HG02970 (cell line): Measurements from ENCODE around the gene MAP3K21.
A peak's percentile ranks its signal among the peaks of the same experiment; 100 is the strongest.

Experiments
- ATAC-seq: cut with Tn5 transposase; IDR thresholded peaks from one replicate; pipeline ENCODE4 v1.9.1; 2021; ENCODE audit warnings: mild to moderate bottlenecking, moderate library complexity, moderate number of reproducible peaks; ENCODE audit not compliant: unreplicated experiment, low FRiP score

The MAP3K21 gene

DNA sequence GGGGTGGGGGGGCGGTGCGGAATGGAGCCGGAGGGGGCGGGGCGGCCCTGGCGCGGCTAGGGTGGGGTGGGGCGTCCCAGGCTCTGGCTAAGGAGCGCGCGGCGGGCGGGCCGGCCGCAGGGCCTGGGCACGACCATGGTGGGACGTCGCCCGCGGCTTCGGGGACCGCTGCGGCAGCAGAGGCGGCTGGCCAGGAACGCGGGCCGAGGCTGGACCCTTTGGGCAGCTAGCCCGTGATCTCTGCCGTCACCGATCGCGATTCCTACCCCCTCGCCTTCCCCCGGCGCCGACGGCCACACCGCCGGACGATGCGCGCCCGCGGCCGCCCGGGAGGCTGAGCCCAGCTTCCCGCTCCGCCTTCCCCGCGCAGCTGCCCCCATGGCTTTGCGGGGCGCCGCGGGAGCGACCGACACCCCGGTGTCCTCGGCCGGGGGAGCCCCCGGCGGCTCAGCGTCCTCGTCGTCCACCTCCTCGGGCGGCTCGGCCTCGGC lies at the start of gene MAP3K21:
TSS of gene MAP3K21 (plus strand) at position 74 of the 491 bp plus-strand sequence. CDS start at position 379, 305 bp downstream.
- peak; percentile 52 for ATAC-seq

DNA sequence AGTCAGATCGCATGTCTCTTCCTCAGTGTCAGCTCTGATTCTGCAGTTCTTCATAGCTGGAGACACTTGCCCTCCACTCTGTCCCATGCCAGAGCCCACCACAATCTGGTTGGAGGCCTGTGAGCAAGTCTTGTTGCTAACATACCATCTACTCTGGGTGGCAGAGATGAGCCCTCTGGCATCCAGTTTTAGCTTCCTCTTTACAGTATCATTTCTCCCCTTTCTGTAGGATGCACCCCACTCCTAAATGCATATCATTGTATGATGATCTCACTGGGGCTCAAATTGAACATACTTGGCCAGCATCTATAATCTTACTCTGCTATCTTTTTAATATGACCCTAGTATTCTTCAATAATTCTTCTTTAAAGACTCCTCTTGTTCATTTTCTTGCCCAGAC lies 48.9 kb upstream of the MAP3K21 start:
- ATAC-seq, result no peak

DNA sequence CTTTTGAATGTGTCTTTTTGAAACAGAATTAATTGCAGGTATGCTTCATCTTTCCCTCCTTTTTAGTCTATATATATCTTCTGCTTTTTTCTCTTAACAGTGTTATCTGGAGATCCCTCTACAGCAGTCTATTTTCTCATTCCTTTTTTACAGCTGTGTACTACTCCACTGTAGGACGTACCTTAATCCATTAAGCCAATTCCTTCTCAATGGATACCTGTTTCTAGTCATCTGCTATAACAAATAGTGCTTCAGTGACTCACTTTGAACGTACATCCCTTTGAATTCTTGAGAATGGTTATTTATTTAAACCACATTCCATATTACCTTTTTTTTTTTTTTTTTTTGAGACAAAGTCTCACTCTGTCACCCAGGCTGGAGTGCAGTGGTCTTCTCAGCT lies 47.6 kb upstream of the MAP3K21 start:
- ATAC-seq, result no peak

DNA sequence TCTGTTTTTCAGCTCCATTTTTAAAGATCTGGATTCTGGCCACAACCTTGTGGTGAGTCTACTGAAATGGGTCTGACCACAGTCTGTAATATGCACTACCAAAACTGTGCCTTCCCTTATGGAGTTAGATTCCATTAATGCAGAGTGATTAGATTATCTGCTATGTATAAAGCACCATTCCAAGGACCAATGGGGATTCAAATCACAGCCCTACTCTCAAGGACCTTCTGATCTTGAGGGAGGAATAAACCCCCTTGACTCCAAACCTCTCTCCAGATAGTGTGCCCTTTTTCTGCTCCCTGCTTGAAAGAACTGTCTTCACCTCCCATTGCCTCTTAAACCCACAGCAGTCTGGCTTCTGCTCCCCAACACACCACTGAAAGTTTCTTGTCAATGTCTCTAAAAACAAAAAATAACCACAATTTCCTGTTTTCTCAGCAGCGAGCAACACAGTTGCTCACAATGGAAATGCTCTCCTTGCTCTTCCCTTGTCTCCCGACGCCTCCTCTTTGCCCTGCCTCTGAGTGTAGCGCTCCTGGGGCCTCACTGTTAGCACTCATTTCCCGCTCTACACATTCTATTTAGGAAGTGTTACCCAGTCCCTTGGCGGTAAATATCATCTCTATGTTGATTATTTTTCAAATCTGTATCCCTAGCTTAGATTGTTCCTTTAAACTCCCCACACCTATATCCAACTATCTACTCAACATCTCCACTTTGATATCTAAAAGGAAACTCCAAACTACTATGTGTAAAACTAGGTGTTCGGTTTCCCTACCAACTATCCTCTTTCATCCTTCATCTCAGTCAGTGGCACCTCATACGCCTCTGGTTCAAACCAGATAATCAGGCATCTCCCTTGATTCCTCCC lies 45.6 kb upstream of the MAP3K21 start:
- ATAC-seq, result no peak

DNA sequence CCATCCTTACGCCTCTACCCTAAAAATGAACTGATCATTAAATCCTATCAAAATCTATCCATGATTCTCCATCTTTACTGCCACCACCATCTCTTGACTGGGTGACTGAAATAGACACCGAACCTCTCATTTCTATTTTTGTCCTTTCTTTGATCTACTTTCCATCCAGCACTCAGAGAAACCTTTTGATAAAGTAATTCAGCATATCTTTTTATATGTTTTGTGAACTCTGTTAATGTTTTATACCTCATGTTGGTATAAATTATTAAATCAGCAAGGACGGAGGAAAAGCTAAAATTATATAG lies 45.0 kb upstream of the MAP3K21 start:
- ATAC-seq, result no peak

DNA sequence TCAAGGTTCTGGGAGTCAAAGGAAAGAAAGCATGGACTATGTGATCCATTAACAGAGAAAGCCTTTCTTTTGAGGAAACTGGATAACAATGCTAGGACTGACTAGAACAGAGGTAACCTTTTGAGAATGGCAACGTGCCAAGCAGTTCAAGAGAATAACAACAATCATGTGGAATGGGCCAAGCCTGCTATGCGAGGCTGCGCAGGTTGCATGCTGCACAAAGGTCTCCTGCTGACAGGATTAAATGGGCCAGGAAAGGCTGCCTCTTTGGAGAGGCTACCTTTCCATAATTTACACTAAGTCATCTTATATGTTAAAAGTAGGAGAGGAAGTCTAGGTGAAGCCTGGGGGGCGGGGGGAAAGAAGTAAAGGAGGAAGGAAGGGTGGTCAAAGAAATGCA lies 37.8 kb upstream of the MAP3K21 start:
- ATAC-seq, result no peak

DNA sequence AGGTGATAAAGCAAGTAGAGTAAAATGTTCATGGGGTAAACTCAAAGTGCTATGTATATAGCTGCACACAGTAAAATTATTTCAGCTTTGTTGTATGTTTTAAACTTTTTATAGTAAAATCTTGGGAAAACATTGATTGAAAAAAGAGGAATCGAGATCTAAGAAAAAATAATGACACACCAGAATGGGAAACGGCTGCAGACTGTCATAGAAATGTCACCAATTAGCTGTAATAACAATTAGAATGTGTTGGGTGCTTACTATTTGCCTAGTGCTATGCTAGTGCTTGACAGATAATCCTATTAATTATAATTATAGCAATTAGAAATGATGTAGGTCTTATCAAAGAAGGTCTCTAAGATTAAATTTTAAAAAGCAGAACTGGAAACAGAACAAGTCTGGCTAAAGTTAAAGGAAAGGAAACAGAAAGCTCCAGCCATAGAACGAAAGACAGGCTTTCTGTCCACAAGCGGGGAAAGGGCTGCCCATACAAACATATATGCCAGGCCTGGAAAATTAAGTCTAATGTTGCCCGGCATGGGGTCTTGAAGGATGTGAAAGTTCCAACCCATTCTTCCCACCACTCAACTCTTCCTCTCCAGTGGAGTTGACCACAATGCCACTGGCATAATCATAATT lies 37.0 kb upstream of the MAP3K21 start:
- no peak for ATAC-seq

DNA sequence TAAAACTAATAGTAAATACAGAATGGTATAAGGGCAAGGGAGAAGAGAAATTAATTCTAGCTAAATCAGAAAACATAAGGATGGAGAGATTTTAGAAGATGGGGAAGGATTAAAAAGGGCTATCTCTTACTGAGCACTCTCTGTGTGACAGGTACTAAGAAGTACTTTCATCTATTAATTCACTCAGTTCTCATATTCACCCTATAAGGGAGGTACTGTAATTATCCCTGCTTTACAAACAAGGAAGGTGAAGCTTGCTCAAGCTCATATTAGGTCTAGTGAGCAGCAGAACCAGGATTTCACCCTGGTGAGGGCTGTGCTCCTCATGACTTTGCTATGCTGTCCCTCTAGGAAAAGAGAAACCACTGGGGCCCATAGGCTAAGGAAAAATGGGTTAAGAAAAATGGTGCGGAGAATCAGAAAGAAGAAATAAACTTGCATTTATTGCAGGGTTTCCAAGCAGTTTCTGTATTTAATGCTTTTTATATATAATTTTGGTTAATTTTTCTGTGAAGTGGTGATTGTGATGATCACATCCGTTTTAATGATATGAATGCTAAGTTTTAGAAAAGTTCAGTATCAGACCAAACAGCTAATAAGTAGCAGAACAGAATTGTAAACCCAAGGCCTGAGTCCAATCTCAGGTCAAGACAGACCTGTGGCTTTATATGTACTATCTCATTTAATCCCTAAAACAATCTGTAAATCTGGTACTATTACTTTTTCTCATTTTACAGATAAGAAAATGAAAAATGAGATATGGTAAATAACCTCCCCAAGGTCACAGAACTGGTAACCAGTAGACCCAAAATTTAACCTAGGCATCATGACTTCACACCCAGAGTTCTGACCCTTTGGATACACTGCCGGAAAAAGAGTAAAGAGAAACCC lies 33.7 kb upstream of the MAP3K21 start:
- no peak for ATAC-seq

DNA sequence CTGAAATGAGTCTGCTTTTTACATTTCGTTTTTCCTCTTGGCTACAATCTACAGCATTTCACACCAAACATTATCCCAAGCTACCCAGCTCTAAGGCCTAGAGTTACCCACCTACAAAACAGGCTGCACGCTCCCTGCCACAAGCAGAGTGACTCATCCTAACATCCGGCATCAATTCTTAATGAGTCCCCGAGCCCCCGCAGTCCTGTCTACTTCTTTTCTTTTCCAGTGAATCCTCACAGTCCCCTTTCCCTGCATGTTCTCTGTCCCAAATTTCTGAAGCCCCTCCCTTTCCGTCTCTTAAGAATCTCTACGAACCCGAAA lies 32.6 kb upstream of the MAP3K21 start:
- ATAC-seq, result no peak

DNA sequence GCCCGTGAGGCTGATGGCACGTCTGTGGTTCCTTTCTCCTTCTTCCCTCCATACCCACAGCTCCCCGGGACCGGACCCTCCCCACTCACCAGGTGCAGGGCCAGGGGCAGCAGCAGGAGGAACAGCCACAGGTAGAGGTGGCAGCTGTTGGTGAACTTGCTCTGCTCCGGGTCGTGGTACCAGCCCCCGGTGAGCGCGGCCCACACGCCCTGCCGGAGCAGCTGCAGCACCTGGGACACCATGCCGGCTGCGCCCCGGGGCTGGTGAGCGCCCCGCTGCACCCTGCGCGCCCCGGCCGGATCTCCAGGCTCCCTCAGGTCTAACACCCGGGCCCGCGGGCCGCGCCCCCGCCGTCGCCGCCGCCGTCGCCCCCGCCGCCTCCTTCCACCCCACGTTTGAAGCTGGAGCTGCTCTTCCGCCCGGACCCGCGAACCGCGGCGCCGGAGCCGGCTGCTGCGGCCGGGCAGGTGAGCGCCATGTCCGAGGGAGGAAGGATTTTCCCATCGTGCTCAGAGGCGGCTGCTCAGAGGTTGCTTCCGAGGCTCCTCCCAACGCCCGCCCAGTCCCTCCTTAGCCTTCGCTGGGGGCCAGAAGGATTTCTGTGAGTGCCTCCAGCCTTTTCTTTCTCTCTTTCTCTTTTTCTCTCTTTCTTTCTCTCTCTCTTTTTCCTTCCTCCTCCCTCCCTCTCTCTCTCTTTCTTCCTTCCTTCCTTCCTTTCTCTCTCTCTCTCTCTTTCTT lies 32.1 kb upstream of the MAP3K21 start, which contains the start of gene PCNX2:
TSS of gene PCNX2 (minus strand) at position 489 of the 738 bp plus-strand sequence. CDS start at position 242, 247 bp downstream.
- peak; percentile 86 for ATAC-seq

DNA sequence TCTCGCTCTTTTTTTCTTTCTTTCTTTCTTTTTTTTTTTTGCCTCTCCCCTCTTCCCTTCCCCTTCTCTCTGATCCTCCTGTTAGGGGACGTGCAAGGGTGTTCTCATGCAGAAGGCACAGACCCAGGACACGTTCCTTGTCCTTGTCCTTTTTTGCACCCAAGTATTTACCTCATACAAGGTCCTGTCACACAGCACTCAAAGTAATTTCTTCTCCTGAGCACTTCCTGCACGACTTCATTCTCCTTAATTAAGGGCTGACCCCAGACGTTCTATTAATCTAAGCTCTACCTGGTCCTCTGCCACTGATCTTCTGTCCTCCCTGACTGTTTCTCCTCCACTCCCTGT lies 31.6 kb upstream of the MAP3K21 start:
- ATAC-seq, result no peak

DNA sequence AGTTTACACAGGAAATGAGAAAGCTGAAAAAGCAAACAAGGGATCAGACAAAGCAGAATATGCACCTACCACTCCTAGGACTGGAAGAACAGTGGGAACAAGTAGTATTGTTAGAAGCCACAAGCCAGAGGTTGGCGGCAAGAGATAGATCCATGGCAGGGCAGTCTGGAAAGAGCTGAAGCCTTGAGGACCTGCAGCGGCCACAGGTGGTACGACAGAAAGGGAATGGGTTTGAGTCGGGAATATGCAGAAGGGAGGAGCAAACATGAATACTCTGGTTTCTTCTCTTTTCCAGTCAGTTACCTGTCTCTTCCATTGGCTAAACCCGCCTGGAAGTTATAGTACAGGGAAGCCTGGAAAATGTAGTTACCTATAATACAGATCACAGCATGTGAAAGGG lies 28.1 kb upstream of the MAP3K21 start:
- ATAC-seq, result no peak

DNA sequence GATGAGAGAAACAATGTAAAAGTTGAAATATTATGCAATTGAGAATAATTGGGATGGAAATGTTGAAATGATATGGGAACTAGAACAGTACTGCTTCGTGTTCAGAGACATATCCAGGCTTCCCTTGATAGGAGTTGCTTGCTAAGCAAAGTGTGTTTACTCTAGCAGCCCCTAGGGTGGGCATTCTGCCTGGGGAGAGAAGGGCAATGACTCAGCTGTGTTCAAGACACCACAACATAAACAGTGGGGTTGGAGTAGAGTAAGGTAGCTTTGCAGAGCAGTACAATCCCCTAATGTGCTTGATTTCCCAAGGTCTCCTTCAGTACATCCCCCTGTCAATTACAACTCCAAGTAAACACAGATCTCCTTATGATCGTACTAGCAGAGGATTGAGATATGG lies 27.2 kb upstream of the MAP3K21 start:
- no peak for ATAC-seq

DNA sequence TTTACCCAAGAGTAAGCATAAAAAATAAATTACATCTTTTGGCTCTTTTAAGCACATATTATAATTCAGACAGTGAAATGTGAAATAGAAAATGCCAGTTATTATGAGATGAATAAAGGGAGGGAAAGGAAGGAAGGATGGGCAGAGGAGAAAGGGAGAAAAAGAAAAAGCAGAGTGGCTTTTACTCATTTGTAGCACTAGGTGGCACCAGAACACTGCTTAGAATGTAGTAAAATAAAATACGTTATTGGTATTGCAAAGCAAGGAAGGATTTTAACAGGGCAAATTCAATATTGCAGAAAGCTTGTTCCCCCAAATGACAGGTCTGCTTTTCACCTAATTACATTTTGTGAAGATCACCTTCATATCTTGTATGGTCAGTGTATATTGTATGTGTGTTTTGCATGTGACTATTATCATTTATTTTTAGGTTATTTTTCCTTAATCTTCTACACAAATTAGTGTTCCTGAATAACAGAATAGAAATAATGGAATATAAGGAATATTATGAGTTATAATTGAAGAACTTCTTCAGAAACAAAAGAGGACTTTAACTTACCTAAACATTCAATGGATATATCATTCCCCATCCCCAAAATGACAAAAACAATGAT lies 22.9 kb upstream of the MAP3K21 start:
- ATAC-seq, result no peak

DNA sequence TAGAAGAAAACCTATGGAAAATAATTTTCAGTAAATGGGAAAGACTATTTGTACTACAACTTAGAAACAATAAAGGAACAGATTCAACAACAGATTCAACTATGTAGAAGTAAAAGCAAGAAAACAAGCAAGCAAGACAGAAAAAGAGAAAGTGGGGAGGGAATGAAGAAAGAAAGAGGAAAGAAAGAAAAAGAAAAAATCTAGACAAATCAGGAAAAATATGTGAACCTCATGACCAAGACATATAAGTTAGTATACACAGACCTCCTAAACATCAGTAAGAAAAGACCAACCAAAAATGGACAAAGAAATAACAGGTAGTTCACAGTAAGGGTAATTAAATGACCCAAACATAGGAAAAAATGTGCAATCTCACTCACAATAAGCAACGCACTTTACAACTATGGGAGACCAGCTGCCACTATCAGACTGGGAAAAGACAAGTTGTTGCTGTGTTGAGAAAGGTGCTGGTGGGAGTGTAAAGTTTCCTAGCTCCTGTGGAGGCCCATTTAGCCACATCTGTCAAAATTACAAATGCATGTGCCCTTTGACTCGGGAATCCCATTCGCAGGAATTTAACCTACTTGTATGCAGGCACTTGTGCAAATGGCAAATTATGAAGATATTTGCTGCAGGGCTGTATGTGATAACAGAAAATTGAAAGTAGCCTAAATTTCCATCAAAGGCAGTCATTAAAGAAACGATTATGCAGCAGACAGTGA lies 13.9 kb upstream of the MAP3K21 start:
- no peak for ATAC-seq

DNA sequence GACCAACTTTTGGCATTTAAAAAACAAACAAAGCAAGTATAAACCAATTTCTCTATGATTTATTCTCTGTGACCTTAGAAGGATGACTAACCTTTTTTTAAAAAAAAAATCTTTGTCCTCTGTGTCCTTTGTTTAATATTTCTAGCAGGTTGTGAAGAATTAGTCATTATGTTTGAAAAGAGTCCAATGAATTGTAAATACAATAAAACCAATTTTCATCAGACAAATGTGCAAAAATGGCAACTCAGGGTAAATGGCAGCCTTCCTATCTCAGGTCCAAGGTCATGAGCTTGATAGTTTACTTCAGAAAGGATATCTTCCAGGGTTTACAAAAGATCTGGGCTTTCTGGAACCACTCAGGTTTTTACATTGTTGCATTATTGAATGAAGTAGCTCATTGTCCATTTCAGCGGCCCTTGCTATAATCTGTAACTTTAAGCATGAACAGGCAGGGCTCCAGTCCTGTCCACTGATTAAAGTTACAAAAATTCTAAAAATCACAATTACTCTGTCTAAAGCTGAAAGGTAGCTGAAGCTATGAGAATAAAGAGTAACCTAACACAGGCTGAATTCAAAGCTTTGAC lies 11.7 kb upstream of the MAP3K21 start:
- ATAC-seq, result no peak

DNA sequence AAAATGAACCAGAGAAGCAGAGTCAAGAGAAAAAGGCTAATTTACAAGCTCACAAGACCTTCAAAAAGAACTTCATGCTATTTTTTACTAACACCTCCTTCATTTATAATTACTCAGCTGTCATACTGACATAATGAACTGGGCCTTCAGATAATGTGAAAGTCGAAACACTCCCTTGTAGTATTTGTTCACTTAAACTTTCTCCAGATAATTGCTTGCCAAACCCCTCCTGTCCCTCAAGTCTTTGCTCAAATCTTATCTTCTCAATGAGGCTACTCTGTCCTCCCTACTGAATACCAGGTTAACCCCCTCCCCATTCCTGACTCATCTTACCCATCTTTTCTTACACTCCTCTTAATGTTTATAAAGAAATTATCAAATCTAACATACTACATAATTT lies 11.1 kb upstream of the MAP3K21 start:
- no peak for ATAC-seq

DNA sequence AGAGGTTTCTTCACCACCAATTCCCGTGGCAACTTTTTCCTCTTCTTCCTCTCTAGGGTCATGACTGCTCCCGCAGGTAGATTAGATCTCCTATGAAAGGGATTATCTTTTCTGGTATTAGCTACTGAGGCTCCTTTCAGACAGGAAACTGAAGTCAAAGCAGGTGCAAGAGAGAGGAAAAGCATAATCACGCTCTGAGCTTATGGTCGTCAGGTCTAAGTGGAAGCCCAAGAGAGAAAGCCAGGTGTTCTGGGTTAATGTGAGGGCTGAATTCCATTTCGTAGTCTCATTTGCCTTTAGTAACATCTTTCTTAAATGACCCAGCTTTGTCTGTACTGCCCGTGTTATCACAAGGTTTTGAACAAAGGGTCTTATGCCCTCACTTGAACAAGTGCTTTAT lies 8.3 kb upstream of the MAP3K21 start:
- ATAC-seq, result no peak

DNA sequence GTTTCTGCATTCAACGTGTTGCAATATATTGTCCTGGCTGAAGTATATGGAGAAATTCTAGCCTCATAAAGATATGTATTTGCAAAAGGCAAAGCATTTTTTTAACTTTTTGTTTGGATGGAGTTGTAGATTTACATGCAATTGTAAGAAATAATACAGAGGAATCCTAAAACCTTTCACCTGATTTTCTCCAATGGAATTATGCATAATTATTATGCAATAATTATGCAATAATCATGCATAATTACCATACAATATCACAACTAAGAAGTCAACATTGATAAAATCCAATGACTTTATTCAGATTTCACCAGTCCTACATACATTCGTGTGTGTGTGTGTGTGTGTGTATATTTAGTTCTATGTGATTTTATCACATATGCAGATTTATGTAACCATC lies 7.5 kb upstream of the MAP3K21 start:
- ATAC-seq, result no peak
